Neural cell (in vitro differentiated cells): ENCODE data around the gene NRXN2. TPM values are rescaled to one million over a fixed set of nuclear protein-coding genes. Genes with fewer than 3 reads are reported as not detected.

ENCODE experiments used
- H2AFZ ChIP-seq: fragments of 200-600, 300-800 bp; sonication (generic), shearing (Covaris generic); 2 replicates; pipeline ENCODE4 v1.6.0; 2014; ENCODE audit warnings: low read depth, mild to moderate bottlenecking, antibody characterized with exemption, low read length, moderate library complexity
- H3F3A ChIP-seq: fragments of 200-600 bp; shearing (Covaris generic); 2 replicates; pipeline ENCODE4 v1.6.1; 2016; ENCODE audit warnings: mild to moderate bottlenecking, moderate library complexity, mixed read lengths, antibody characterized with exemption, low read length; ENCODE audit not compliant: insufficient read depth, poor library complexity, severe bottlenecking
- H3K27ac ChIP-seq: fragments of 200-600, 300-800 bp; sonication (generic), shearing (Covaris generic); 2 replicates; pipeline ENCODE4 v1.5.1; 2014; ENCODE audit warnings: mild to moderate bottlenecking, low read length, moderate library complexity
- H3K27me3 ChIP-seq: fragments of 300-800, 200-600 bp; sonication (generic), shearing (Covaris generic); 2 replicates; pipeline ENCODE4 v1.6.0; 2014; ENCODE audit warnings: mild to moderate bottlenecking, low read depth, low read length, moderate library complexity; ENCODE audit not compliant: insufficient read depth
- H3K36me3 ChIP-seq: fragments of 300-800, 200-600 bp; sonication (generic), shearing (Covaris generic); 2 replicates; pipeline ENCODE4 v1.5.1; 2014; ENCODE audit warnings: mild to moderate bottlenecking, antibody characterized with exemption, low read length, moderate library complexity; ENCODE audit not compliant: insufficient read depth
- H3K4me2 ChIP-seq: fragments of 300-800, 200-600 bp; sonication (generic), shearing (Covaris generic); 2 replicates; pipeline ENCODE4 v1.6.0; 2014; ENCODE audit warnings: mild to moderate bottlenecking, low read length
- H3K4me3 ChIP-seq: fragments of 300-800, 200-600 bp; sonication (generic), shearing (Covaris generic); 2 replicates; pipeline ENCODE4 v1.5.1; 2014; ENCODE audit warnings: mild to moderate bottlenecking, low read length, moderate library complexity
- H3K79me2 ChIP-seq: fragments of 200-600 bp; shearing (Covaris generic); replicated peaks from 2 replicates; pipeline ENCODE4 v1.6.0; 2014; ENCODE audit warnings: mild to moderate bottlenecking, low read length, moderate library complexity; ENCODE audit not compliant: insufficient read depth
- H3K9ac ChIP-seq: fragments of 300-800, 200-600 bp; sonication (generic), shearing (Covaris generic); 2 replicates; pipeline ENCODE4 v1.6.1; 2016; ENCODE audit warnings: mild to moderate bottlenecking, low read length, mixed read lengths
- H3K9me2 ChIP-seq: fragments of 200-600 bp; shearing (Covaris generic); 2 replicates; pipeline ENCODE4 v1.6.1; 2016; ENCODE audit warnings: mild to moderate bottlenecking, low read length, mixed read lengths; ENCODE audit not compliant: insufficient read depth
- H3K9me3 ChIP-seq: fragments of 200-600, 300-800 bp; sonication (generic), shearing (Covaris generic); 2 replicates; pipeline ENCODE4 v1.6.1; 2016; ENCODE audit warnings: mild to moderate bottlenecking, mixed run types, low read length, moderate library complexity, mixed read lengths
- H4K20me1 ChIP-seq: fragments of 200-600 bp; shearing (Covaris generic); 2 replicates; pipeline ENCODE4 v1.6.1; 2016; ENCODE audit warnings: mild to moderate bottlenecking, mixed run types; ENCODE audit not compliant: insufficient read depth
- EP300 ChIP-seq: fragments of 450-650 bp; conservative IDR thresholded peaks from 2 replicates; pipeline ENCODE4 v1.6.1; 2014; ENCODE audit warnings: antibody characterized with exemption, mild to moderate bottlenecking, moderate library complexity; ENCODE audit not compliant: poor library complexity, severe bottlenecking
- EZH2 ChIP-seq: fragments of 200-600, 300-800 bp; shearing (Covaris generic), sonication (generic); IDR thresholded peaks from 2 replicates; pipeline ENCODE4 v1.6.1; 2014; ENCODE audit warnings: antibody characterized with exemption, low read length, borderline replicate concordance, mild to moderate bottlenecking; ENCODE audit not compliant: insufficient read depth, poor library complexity, severe bottlenecking
- MXI1 ChIP-seq: fragments of 450-650 bp; conservative IDR thresholded peaks from 2 replicates; pipeline ENCODE4 v1.6.1; 2014; ENCODE audit warnings: antibody characterized with exemption, mild to moderate bottlenecking; ENCODE audit not compliant: poor library complexity, severe bottlenecking
- POLR2AphosphoS5 ChIP-seq: IDR thresholded peaks from 2 replicates; pipeline ENCODE4 v1.6.1; 2012
- RAD21 ChIP-seq: fragments of 450-650 bp; conservative IDR thresholded peaks from 2 replicates; pipeline ENCODE4 v1.6.1; 2014; ENCODE audit warnings: antibody characterized with exemption, mild to moderate bottlenecking, moderate library complexity
- SMC3 ChIP-seq: fragments of 450-650 bp; conservative IDR thresholded peaks from 2 replicates; pipeline ENCODE4 v1.6.1; 2014; ENCODE audit warnings: antibody characterized with exemption, mild to moderate bottlenecking, moderate library complexity; ENCODE audit not compliant: poor library complexity
- TAF1 ChIP-seq: IDR thresholded peaks from 2 replicates; pipeline ENCODE4 v1.6.1; 2012; ENCODE audit warnings: low read depth
- polyA plus RNA-seq: library from polyadenylated mRNA; depleted of rRNA; stranded (reverse); fragments of >200 nt; gene quantifications from 2 replicates; pipeline ENCODE4 v1.2.3, GENCODE V29; 2014
- TF ChIP-seq, protein P1 (sequence below): fragments of 450-650 bp; IDR thresholded peaks from 2 replicates; pipeline ENCODE4 v1.5.1; 2014; ENCODE audit warnings: antibody characterized with exemption, mild to moderate bottlenecking, moderate library complexity; ENCODE audit not compliant: poor library complexity, severe bottlenecking
- TF ChIP-seq, protein P2 (sequence below): IDR thresholded peaks from 2 replicates; pipeline ENCODE4 v1.6.1; 2012; ENCODE audit warnings: borderline replicate concordance

The NRXN2 gene
- polyA plus RNA-seq, 1 donor from 2014 or later, result 68.0 TPM

DNA sequence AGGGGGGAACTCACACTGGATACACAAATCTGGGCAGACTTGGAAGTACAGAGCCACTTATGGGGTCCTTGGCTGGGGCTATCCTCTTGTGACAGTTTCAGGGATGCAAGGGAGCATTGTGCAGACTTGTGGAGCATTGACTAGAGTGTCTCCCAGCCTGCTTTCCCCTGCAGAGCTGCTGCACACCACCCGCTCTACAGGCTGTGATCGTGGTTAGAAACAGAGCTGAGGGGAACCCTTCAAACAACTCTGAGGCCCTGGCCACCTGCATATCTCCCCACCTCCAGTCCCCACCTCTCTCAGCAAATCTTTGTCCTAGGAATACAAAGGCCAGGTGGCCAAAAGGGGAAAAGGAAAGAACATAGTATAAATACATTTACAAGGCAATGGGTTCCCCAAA lies 64.7 kb downstream of the NRXN2 start:
- Histone ChIP-seq H3K9me3 (no peaks in the 10 kb centered on the region), H3K27ac (no peak overlapping the region), H3K9ac (no peak overlapping the region), H3K9me2 (no peaks in the 10 kb centered on the region), H3K36me3 (peaks cover 5% of the 10 kb centered on the region), H2AFZ (no peak overlapping the region), H3K27me3 (no peaks in the 10 kb centered on the region), H3K4me3 (no peak overlapping the region), H3K79me2 (no peaks in the 10 kb centered on the region), H3F3A (no peaks in the 10 kb centered on the region), H3K4me2 (no peak overlapping the region), H4K20me1 (no peaks in the 10 kb centered on the region)
- TF ChIP-seq, protein P1, sequence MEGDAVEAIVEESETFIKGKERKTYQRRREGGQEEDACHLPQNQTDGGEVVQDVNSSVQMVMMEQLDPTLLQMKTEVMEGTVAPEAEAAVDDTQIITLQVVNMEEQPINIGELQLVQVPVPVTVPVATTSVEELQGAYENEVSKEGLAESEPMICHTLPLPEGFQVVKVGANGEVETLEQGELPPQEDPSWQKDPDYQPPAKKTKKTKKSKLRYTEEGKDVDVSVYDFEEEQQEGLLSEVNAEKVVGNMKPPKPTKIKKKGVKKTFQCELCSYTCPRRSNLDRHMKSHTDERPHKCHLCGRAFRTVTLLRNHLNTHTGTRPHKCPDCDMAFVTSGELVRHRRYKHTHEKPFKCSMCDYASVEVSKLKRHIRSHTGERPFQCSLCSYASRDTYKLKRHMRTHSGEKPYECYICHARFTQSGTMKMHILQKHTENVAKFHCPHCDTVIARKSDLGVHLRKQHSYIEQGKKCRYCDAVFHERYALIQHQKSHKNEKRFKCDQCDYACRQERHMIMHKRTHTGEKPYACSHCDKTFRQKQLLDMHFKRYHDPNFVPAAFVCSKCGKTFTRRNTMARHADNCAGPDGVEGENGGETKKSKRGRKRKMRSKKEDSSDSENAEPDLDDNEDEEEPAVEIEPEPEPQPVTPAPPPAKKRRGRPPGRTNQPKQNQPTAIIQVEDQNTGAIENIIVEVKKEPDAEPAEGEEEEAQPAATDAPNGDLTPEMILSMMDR, result no peak
- TF ChIP-seq MXI1 (no peak), EP300 (no peak), TAF1 (no peak), EZH2 (no peak), POLR2AphosphoS5 (no peak)
- TF ChIP-seq, protein P2, sequence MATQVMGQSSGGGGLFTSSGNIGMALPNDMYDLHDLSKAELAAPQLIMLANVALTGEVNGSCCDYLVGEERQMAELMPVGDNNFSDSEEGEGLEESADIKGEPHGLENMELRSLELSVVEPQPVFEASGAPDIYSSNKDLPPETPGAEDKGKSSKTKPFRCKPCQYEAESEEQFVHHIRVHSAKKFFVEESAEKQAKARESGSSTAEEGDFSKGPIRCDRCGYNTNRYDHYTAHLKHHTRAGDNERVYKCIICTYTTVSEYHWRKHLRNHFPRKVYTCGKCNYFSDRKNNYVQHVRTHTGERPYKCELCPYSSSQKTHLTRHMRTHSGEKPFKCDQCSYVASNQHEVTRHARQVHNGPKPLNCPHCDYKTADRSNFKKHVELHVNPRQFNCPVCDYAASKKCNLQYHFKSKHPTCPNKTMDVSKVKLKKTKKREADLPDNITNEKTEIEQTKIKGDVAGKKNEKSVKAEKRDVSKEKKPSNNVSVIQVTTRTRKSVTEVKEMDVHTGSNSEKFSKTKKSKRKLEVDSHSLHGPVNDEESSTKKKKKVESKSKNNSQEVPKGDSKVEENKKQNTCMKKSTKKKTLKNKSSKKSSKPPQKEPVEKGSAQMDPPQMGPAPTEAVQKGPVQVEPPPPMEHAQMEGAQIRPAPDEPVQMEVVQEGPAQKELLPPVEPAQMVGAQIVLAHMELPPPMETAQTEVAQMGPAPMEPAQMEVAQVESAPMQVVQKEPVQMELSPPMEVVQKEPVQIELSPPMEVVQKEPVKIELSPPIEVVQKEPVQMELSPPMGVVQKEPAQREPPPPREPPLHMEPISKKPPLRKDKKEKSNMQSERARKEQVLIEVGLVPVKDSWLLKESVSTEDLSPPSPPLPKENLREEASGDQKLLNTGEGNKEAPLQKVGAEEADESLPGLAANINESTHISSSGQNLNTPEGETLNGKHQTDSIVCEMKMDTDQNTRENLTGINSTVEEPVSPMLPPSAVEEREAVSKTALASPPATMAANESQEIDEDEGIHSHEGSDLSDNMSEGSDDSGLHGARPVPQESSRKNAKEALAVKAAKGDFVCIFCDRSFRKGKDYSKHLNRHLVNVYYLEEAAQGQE, result no peak

DNA sequence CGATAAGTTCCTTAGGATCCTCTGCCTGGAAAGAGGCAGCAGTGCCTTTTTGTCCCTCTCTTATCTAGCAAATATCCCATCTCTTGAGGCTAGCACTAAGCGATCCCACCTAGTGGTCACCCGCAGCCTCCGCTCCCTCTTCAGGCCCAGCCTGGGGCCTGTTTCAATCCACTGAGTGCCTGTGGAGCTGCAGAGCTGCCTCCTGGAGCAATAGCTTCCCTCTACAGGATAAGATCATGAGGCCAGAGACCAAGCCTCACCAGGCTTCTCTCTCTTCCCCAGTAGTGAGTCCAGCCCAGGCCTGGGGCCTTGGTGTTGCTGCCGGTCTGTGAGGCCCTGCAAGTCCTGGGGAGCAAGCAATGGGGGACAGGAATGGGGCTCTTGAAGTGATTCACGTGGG lies 66.1 kb downstream of the NRXN2 start:
- Histone ChIP-seq H3K9me2 (no peaks in the 10 kb centered on the region), H3K79me2 (no peaks in the 10 kb centered on the region), H3K4me2 (no peak overlapping the region), H2AFZ (no peak overlapping the region), H3K9ac (no peak overlapping the region), H3K9me3 (no peaks in the 10 kb centered on the region), H4K20me1 (no peaks in the 10 kb centered on the region), H3K27ac (no peak overlapping the region), H3K36me3 (peaks cover 5% of the 10 kb centered on the region), H3K27me3 (no peaks in the 10 kb centered on the region), H3F3A (no peaks in the 10 kb centered on the region), H3K4me3 (no peak overlapping the region)
- TF ChIP-seq RAD21 (no peak), MXI1 (no peak), EZH2 (no peak), TAF1 (no peak), SMC3 (no peak), EP300 (no peak), POLR2AphosphoS5 (no peak)
- TF ChIP-seq, protein P1, result no peak
- TF ChIP-seq, protein P2, result no peak
